K562 (cell line): ENCODE data around the gene PALM3. TPM values are rescaled to one million over a fixed set of nuclear protein-coding genes. Genes with fewer than 3 reads are reported as not detected.

Source experiments
- ATAC-seq: fragments of 200-7000 bp; cut with Tn5 transposase; 3 replicates; pipeline ENCODE4 v1.9.1; 2020; ENCODE audit warnings: moderate library complexity
- BruUV-seq: library from RNA; stranded (reverse); fragments of 400-500 nt; replicated peaks from 2 replicates; lab custom pipeline; 2021; lab: Mats Ljungman, UMichigan
- CTCF ChIA-PET: fragments of 300-600 bp; formaldehyde crosslinking; extraction: SDS; loops from one replicate; lab custom pipeline; 2021; ENCODE audit warnings: low intra/inter-chr PET ratio; lab: Yijun Ruan, JAX
- POLR2A ChIA-PET: fragments of 300-600, 350-650 bp; sonication (Branson Sonifier 250); formaldehyde crosslinking; extraction: SDS; loops from one replicate; lab custom pipeline; 2021; ENCODE audit warnings: antibody characterized with exemption, inconsistent platforms; lab: Yijun Ruan, JAX
- DNase-seq, 4 experiments: peaks; one replicate each; pipeline versions ENCODE4 v3.0.0 to v3.0.0-alpha.2; 2011 to 2018; ENCODE audit warnings: low spot score in 3 of 4, mixed read lengths in 3 of 4; ENCODE audit errors: extremely low read depth in 1 of 4
- FAIRE-seq: peaks from 2 replicates; lab custom pipeline; 2011; peaks lifted over from hg19 to GRCh38; lab: Jason Lieb, UNC
- H2AFZ ChIP-seq: 2 replicates; pipeline ENCODE4 v1.6.0; 2011; ENCODE audit warnings: low read depth, low read length, control low read depth, inconsistent platforms
- H3K27ac ChIP-seq: fragments of 200-600 bp; 3 replicates; pipeline ENCODE4 v1.8.0; 2011; ENCODE audit warnings: low read depth, mild to moderate bottlenecking, control low read depth, inconsistent platforms, low read length, moderate library complexity, mixed read lengths; ENCODE audit errors: extremely low read depth
- H3K27me3 ChIP-seq, 2 experiments: fragments of 300-600 bp in 1 of 2; 2 replicates in 1 of 2; 3 replicates in 1 of 2; pipeline versions ENCODE4 v1.6.0 to v1.8.0; 2011; ENCODE audit warnings: inconsistent platforms in 2 of 2, low read length in 2 of 2, mild to moderate bottlenecking in 1 of 2, mixed read lengths in 1 of 2, moderate library complexity in 1 of 2; ENCODE audit not compliant: control insufficient read depth in 2 of 2, insufficient read depth in 2 of 2
- H3K36me3 ChIP-seq: fragments of 300-600 bp; 3 replicates; pipeline ENCODE4 v1.8.0; 2011; ENCODE audit warnings: mild to moderate bottlenecking, low read length, inconsistent platforms; ENCODE audit not compliant: control insufficient read depth, insufficient read depth
- H3K4me1 ChIP-seq, 2 experiments: fragments of 200-600 bp in 1 of 2; replicated peaks in 1 of 2; 2 replicates in 1 of 2; 3 replicates in 1 of 2; pipeline versions ENCODE4 v1.5.1 to v1.8.0; 2011; ENCODE audit warnings: inconsistent platforms in 2 of 2, low read length in 2 of 2, mild to moderate bottlenecking in 1 of 2, mixed read lengths in 1 of 2, moderate library complexity in 1 of 2; ENCODE audit not compliant: control insufficient read depth in 2 of 2, insufficient read depth in 2 of 2
- H3K4me2 ChIP-seq: 2 replicates; pipeline ENCODE4 v1.6.1; 2011; ENCODE audit warnings: low read length, control low read depth, inconsistent platforms, mixed read lengths; ENCODE audit not compliant: insufficient read depth
- H3K4me3 ChIP-seq: fragments of 200-600 bp; sonication (generic), shearing (Covaris generic); 2 replicates; pipeline ENCODE4 v1.5.1; 2016; ENCODE audit warnings: control low read depth, inconsistent platforms
- H3K79me2 ChIP-seq: fragments of 200-600 bp; 3 replicates; pipeline ENCODE4 v1.8.0; 2011; ENCODE audit warnings: low read length, inconsistent platforms; ENCODE audit not compliant: control insufficient read depth, insufficient read depth
- H3K9ac ChIP-seq, 2 experiments: 2 replicates each; pipeline versions ENCODE4 v1.6.0 to v1.6.1; 2011; ENCODE audit warnings: low read depth in 2 of 2, low read length in 2 of 2, control low read depth in 1 of 2, inconsistent platforms in 1 of 2, mild to moderate bottlenecking in 1 of 2, mixed read lengths in 1 of 2; ENCODE audit not compliant: insufficient read depth in 1 of 2
- H3K9me1 ChIP-seq: one replicate; pipeline ENCODE4 v1.6.0; 2011; ENCODE audit warnings: inconsistent platforms, mild to moderate bottlenecking, low read length, moderate library complexity; ENCODE audit not compliant: control insufficient read depth, insufficient read depth
- H3K9me3 ChIP-seq: replicated peaks from 2 replicates; pipeline ENCODE4 v1.5.1; 2011; ENCODE audit warnings: low read depth, low read length, inconsistent platforms; ENCODE audit not compliant: control insufficient read depth, insufficient read depth
- H4K20me1 ChIP-seq: replicated peaks from 2 replicates; pipeline ENCODE4 v1.6.1; 2011; ENCODE audit warnings: low read length, inconsistent platforms, mixed read lengths; ENCODE audit not compliant: control insufficient read depth, insufficient read depth
- ADNP ChIP-seq: fragments of 200-800 bp; sonication (Bioruptor generic); IDR thresholded peaks from 2 replicates; pipeline ENCODE4 v1.6.1; 2016; ENCODE audit warnings: missing genetic modification characterization, missing compliant biosample characterization
- ETS2 ChIP-seq: IDR thresholded peaks from 2 replicates; pipeline ENCODE4 v1.6.1; 2016; ENCODE audit warnings: borderline replicate concordance, missing genetic modification characterization, mild to moderate bottlenecking, moderate library complexity, missing compliant biosample characterization; ENCODE audit not compliant: poor library complexity, severe bottlenecking
- FOXK2 ChIP-seq, 2 experiments: fragments of 450-650 bp; IDR thresholded peaks in 1 of 2; conservative IDR thresholded peaks in 1 of 2; 2 replicates each; pipeline ENCODE4 v1.6.1; 2016; ENCODE audit warnings: low read depth in 2 of 2, mild to moderate bottlenecking in 1 of 2
- HNRNPK ChIP-seq: fragments of 200-400 bp; formaldehyde crosslinking; IDR thresholded peaks from one replicate; pipeline ENCODE4 v1.6.1; 2018; ENCODE audit warnings: mild to moderate bottlenecking, low read depth, low read length; ENCODE audit not compliant: poor library complexity, severe bottlenecking
- KLF10 ChIP-seq: fragments of 250-450 bp; sonication (Bioruptor Pico); IDR thresholded peaks from 2 replicates; pipeline ENCODE4 v1.6.1; 2021; ENCODE audit warnings: matching md5 sums
- OTX1 ChIP-seq: fragments of 450-650 bp; formaldehyde crosslinking; IDR thresholded peaks from 2 replicates; pipeline ENCODE4 v1.4.0; 2022; ENCODE audit warnings: mild to moderate bottlenecking
- PHF21A ChIP-seq: fragments of 450-650 bp; IDR thresholded peaks from 2 replicates; pipeline ENCODE4 v1.6.1; 2017; ENCODE audit warnings: low read depth, borderline replicate concordance
- PML ChIP-seq: IDR thresholded peaks from 2 replicates; pipeline ENCODE4 v1.6.1; 2012; ENCODE audit warnings: low read length, inconsistent platforms
- POLR2AphosphoS5 ChIP-seq: IDR thresholded peaks from 2 replicates; pipeline ENCODE4 v1.6.1; 2011; ENCODE audit warnings: mild to moderate bottlenecking, low read depth, low read length, moderate library complexity; ENCODE audit not compliant: control insufficient read depth, insufficient read depth
- PTTG1 ChIP-seq: fragments of 450-650 bp; IDR thresholded peaks from 2 replicates; pipeline ENCODE4 v1.6.1; 2016; ENCODE audit warnings: low read depth, mild to moderate bottlenecking, missing genetic modification characterization, missing compliant biosample characterization
- RBM17 ChIP-seq: fragments of 200-400 bp; formaldehyde crosslinking; IDR thresholded peaks from 2 replicates; pipeline ENCODE4 v1.6.1; 2017; ENCODE audit warnings: low read depth, mild to moderate bottlenecking, low read length, borderline replicate concordance
- SMC3 ChIP-seq: conservative IDR thresholded peaks from 2 replicates; pipeline ENCODE4 v1.6.1; 2011; ENCODE audit warnings: low read depth, low read length, improper control_type of control experiment; ENCODE audit not compliant: insufficient read depth
- SREBF2 ChIP-seq: sonication (generic); formaldehyde crosslinking; IDR thresholded peaks from 2 replicates; pipeline ENCODE4 v1.4.0; 2020; ENCODE audit warnings: mild to moderate bottlenecking, missing genetic modification reagents
- SRSF1 ChIP-seq: fragments of 200-400 bp; formaldehyde crosslinking; IDR thresholded peaks from 2 replicates; pipeline ENCODE4 v1.6.1; 2017; ENCODE audit warnings: mild to moderate bottlenecking, low read depth, low read length, moderate library complexity
- ZNF124 ChIP-seq: sonication (generic); formaldehyde crosslinking; IDR thresholded peaks from 2 replicates; pipeline ENCODE4 v1.8.1; 2022; ENCODE audit warnings: missing genetic modification reagents
- ZNF232 ChIP-seq: sonication (generic); formaldehyde crosslinking; IDR thresholded peaks from 2 replicates; pipeline ENCODE4 v1.8.0; 2022; ENCODE audit warnings: mild to moderate bottlenecking, missing genetic modification reagents
- ZZZ3 ChIP-seq: fragments of 450-650 bp; IDR thresholded peaks from 2 replicates; pipeline ENCODE4 v1.6.1; 2016; ENCODE audit warnings: antibody characterized with exemption, mild to moderate bottlenecking, moderate library complexity
- WGBS: fragments of 100-300 bp; shearing (Covaris generic); methylation state at CpG from one replicate; pipeline ENCODE4 v1.1.6; 2016; ENCODE audit warnings: low coverage, mixed read lengths; ENCODE audit not compliant: insufficient coverage; ENCODE audit errors: missing lambda C conversion rate; 5-methylcytosine and 5-hydroxymethylcytosine counted together
- in situ Hi-C: fragments of 300-500 bp; cut with MboI; formaldehyde crosslinking; loops from 4 replicates; pipeline ENCODE4 v1.15.0; 2018; ENCODE audit warnings: inconsistent platforms, mixed read lengths
- intact Hi-C: fragments of 100-400 bp; cut with micrococcal nuclease; formaldehyde crosslinking; loops from 2 replicates; pipeline ENCODE4 v1.14.2; 2022
- polyA plus RNA-seq, 8 experiments: library from polyadenylated mRNA; depleted of rRNA in 4 of 8; stranded (reverse) in 5 of 8; unstranded in 3 of 8; fragments of >200 nt; fragmentation: Nextera tagmentation in 2 of 8; fragmentation: Illumina TruSeq in 1 of 8; extraction: Ambion mirVana in 2 of 8; extraction: Trizol in 1 of 8; gene quantifications; 2 replicates each; pipeline versions ENCODE4 v1.2.1 to v1.2.3, GENCODE V29; 2011 to 2014; ENCODE audit warnings: inconsistent platforms in 1 of 8, missing spikeins in 1 of 8
- total RNA-seq, 7 experiments: library from RNA; depleted of rRNA in 6 of 7; stranded (reverse); fragments of >200 nt in 6 of 7; fragmentation: Illumina TruSeq in 2 of 7; extraction: Trizol in 2 of 7; gene quantifications; 2 replicates each; pipeline versions ENCODE4 v1.2.1 to v1.2.3, GENCODE V29; 2011 to 2021; ENCODE audit warnings: low replicate concordance in 1 of 7
- TF ChIP-seq, protein P1 (sequence below): IDR thresholded peaks from 2 replicates; pipeline ENCODE4 v1.6.1; 2011; ENCODE audit warnings: borderline replicate concordance, low read depth, mild to moderate bottlenecking, moderate library complexity, low read length; ENCODE audit not compliant: insufficient read depth, poor library complexity, severe bottlenecking

Gene PALM3
- total and polyA plus RNA-seq, 9 of the 15 experiments (the other 6 are each of a cell fraction or from before 2014, with no cell fraction given), result 0.07 to 9.3 (median 3.3) TPM

DNA sequence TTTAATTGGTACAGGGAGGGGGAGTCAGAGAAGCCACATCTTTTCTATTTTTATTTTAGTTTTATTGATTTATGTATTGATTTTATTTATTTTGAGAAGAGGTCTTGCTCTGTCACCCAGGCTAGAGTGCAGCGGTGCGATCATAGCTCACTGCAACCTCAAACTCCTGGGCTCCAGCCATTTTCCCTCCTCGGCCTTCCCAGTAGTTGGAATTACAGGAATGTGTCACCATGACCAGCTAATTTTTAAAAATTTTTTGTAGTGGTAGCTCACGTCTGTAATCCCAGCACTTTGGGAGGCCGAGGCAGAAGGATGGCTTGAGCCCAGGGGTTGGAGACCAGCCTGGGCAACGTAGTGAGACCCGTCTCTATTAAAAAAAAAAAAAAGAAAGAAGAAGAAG lies 26.2 kb downstream of the PALM3 start:
- ATAC-seq (no peak), DNase-seq (no peak), FAIRE-seq (no peak)
- Histone ChIP-seq H3K36me3 (0 out of 3 replicates have a peak, but pooled peaks cover 2% of the 10 kb centered on the region), H3K27ac (no peak overlapping the region), H3K4me1 (peaks cover 5 to 31% of the 10 kb centered on the region in 2 experiments; a peak in 3 of 5 replicates), H3K4me2 (no peak overlapping the region), H3K9me3 (no peaks in the 10 kb centered on the region), H3K79me2 (peaks cover 7% of the 10 kb centered on the region; the same call in 1 of the 3 replicates), H3K27me3 (no peaks in the 10 kb centered on the region), H3K4me3 (no peak overlapping the region), H2AFZ (no peak overlapping the region), H3K9me1 (no peaks in the 10 kb centered on the region), H3K9ac (no peak overlapping the region; a peak in 1 of 4 replicates), H4K20me1 (no peaks in the 10 kb centered on the region)
- no TSS peak for BruUV-seq
- in situ Hi-C loops, result no loop called here
- ChIA-PET CTCF (interaction anchor here (0.6 kb wide), 1 partner anchor 58 kb away, joined by 3 read pairs; no protein-coding TSS in a partner anchor), POLR2A (interaction anchor here (1.1 to 1.4 kb wide), 2 partner anchors 17 to 57 kb away, joined by 3 to 5 read pairs; no protein-coding TSS in a partner anchor)
- 85% methylated on average over 6 of the region's 7 CpGs for WGBS
- intact Hi-C loops, result loop anchor here (10.0 kb wide), 1 partner anchor 81 kb away; the partner anchor contains the start of gene DCAF15
- no peak for TF ChIP-seq PHF21A
- TF ChIP-seq ZNF232 (CRISPR knock-in tag), result no peak
- no peak for TF ChIP-seq SMC3
- no peak for TF ChIP-seq ETS2 (tag)
- TF ChIP-seq SREBF2 (CRISPR knock-in tag), result no peak
- no peak for TF ChIP-seq KLF10 (CRISPR knock-in tag)
- no peak for TF ChIP-seq PML
- TF ChIP-seq, protein P1, sequence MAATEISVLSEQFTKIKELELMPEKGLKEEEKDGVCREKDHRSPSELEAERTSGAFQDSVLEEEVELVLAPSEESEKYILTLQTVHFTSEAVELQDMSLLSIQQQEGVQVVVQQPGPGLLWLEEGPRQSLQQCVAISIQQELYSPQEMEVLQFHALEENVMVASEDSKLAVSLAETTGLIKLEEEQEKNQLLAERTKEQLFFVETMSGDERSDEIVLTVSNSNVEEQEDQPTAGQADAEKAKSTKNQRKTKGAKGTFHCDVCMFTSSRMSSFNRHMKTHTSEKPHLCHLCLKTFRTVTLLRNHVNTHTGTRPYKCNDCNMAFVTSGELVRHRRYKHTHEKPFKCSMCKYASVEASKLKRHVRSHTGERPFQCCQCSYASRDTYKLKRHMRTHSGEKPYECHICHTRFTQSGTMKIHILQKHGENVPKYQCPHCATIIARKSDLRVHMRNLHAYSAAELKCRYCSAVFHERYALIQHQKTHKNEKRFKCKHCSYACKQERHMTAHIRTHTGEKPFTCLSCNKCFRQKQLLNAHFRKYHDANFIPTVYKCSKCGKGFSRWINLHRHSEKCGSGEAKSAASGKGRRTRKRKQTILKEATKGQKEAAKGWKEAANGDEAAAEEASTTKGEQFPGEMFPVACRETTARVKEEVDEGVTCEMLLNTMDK, result no peak
- TF ChIP-seq HNRNPK, result no peak
- TF ChIP-seq FOXK2 (conservative IDR thresholded peaks at IDR 0.05 in 1 of 2, IDR thresholded peaks at IDR 0.05 in 1 of 2; ENCODE audit: low read depth in 2 of 2), result no peak
- TF ChIP-seq ZNF124, result no peak
- TF ChIP-seq PTTG1, result no peak
- no peak for TF ChIP-seq RBM17
- TF ChIP-seq SRSF1, result no peak
- no peak for TF ChIP-seq OTX1 (CRISPR knock-in tag)
- TF ChIP-seq POLR2AphosphoS5, result no peak
- no peak for TF ChIP-seq ZZZ3
- no peak for TF ChIP-seq ADNP (tag)
- TF ChIP-seq, all 486 proteins: peak for 0
